T-helper 2 cell treated with Interferon-gamma antibody and Interleukin-4, amounts not matched to agents 100 ng/mL and 5 ng/mL, for 36 hours (primary cell): ENCODE data around the gene ROR1. TPM values are rescaled to one million over a fixed set of nuclear protein-coding genes. Genes with fewer than 3 reads are reported as not detected.
"Not testable (repeated sequence)": the region's sequence is repeated elsewhere in the genome, so short reads cannot be mapped to it uniquely, and the experiment has no call there.

Experiments used
- intact Hi-C: fragments of 100-400 bp; cut with micrococcal nuclease; formaldehyde crosslinking; loops from one replicate; pipeline ENCODE4 v1.15.1; 2023
- total RNA-seq: library from RNA; stranded (reverse); gene quantifications from 2 replicates; pipeline ENCODE4 v1.2.3, GENCODE V29; 2022

The ROR1 gene
- total RNA-seq, 1 donor from 2014 or later: not detected

GRCh38 chr1:63790989-63791388 lies 17.2 kb downstream of the ROR1 start:
- intact Hi-C loops: no loop called here

GRCh38 chr1:63792152-63792551 lies 18.3 kb downstream of the ROR1 start:
- intact Hi-C loops: no loop called here

GRCh38 chr1:63793741-63794240 lies 20.0 kb downstream of the ROR1 start:
- intact Hi-C loops: no loop called here

GRCh38 chr1:63794354-63794753 lies 20.5 kb downstream of the ROR1 start:
- intact Hi-C loops: no loop called here

- intact Hi-C loops: no loop called here
Observed at GRCh38 chr1:63794939-63795378, 21.1 kb downstream of the ROR1 start.

- intact Hi-C loops: no loop called here
Observed at GRCh38 chr1:63795455-63795854, 21.6 kb downstream of the ROR1 start.

- intact Hi-C loops: no loop called here
Observed at GRCh38 chr1:63797056-63797726, 23.4 kb downstream of the ROR1 start.

GRCh38 chr1:63798284-63798683 lies 24.5 kb downstream of the ROR1 start:
- intact Hi-C loops: no loop called here

- intact Hi-C loops: no loop called here
Observed at GRCh38 chr1:63799307-63799706, 25.5 kb downstream of the ROR1 start.

GRCh38 chr1:63799820-63800219 lies 26.0 kb downstream of the ROR1 start:
- intact Hi-C loops: no loop called here

GRCh38 chr1:63802109-63802508 lies 28.3 kb downstream of the ROR1 start:
- intact Hi-C loops: no loop called here

GRCh38 chr1:63804829-63805484 lies 31.1 kb downstream of the ROR1 start:
- intact Hi-C loops: no loop called here

- intact Hi-C loops: no loop called here
Observed at GRCh38 chr1:63807046-63807445, 33.2 kb downstream of the ROR1 start.

GRCh38 chr1:63810936-63811469 lies 37.2 kb downstream of the ROR1 start:
- intact Hi-C loops: no loop called here

- intact Hi-C loops: no loop called here
Observed at GRCh38 chr1:63812071-63812700, 38.4 kb downstream of the ROR1 start.

- intact Hi-C loops: no loop called here
Observed at GRCh38 chr1:63813829-63814277, 40.0 kb downstream of the ROR1 start.

- intact Hi-C loops: not testable (repeated sequence)
Observed at GRCh38 chr1:63816217-63816815, 42.5 kb downstream of the ROR1 start.

- intact Hi-C loops: no loop called here
Observed at GRCh38 chr1:63817152-63817667, 43.4 kb downstream of the ROR1 start.

- intact Hi-C loops: no loop called here
Observed at GRCh38 chr1:63817700-63818099, 43.9 kb downstream of the ROR1 start.

GRCh38 chr1:63818567-63819325 lies 44.9 kb downstream of the ROR1 start:
- intact Hi-C loops: no loop called here

GRCh38 chr1:63819795-63820194 lies 46.0 kb downstream of the ROR1 start:
- intact Hi-C loops: no loop called here
